ENCODE measurements around the gene S1PR5.
A peak's percentile ranks its signal among the peaks of the same experiment; 100 is the strongest.

S1PR5 gene

GRCh38 chr19:10508036-10508435 lies 9.2 kb downstream of the S1PR5 start:
- Mint-ChIP-seq H3K36me3 (no peaks in the 10 kb centered on the region), H3K9me3 (no peaks in the 10 kb centered on the region), H3K27me3 (peaks cover 3% of the 10 kb centered on the region), H3K4me3 (no peak overlapping the region), H3K27ac (no peak overlapping the region), H3K4me1 (peaks cover 21% of the 10 kb centered on the region)

GRCh38 chr19:10505583-10506229 lies 11.5 kb downstream of the S1PR5 start:
- H3K9me3 Mint-ChIP-seq = no peaks in the 10 kb centered on the region
- no peak overlapping the region for H3K4me3 Mint-ChIP-seq
- no peak overlapping the region for H3K27ac Mint-ChIP-seq
- peaks cover 27% of the 10 kb centered on the region for H3K4me1 Mint-ChIP-seq
- no peaks in the 10 kb centered on the region for H3K36me3 Mint-ChIP-seq
- H3K27me3 Mint-ChIP-seq = no peaks in the 10 kb centered on the region

GRCh38 chr19:10503002-10503789 lies 14.1 kb downstream of the S1PR5 start, which contains the start of gene KEAP1:
TSS of gene KEAP1 (minus strand) at chr19:10503356. CDS start at chr19:10500033, 3,323 bp downstream.
- H3K27ac Mint-ChIP-seq = peak within 1 kb of the TSS; percentile 98
- peaks cover 39% of the 10 kb centered on the region for H3K4me1 Mint-ChIP-seq
- no peaks in the 10 kb centered on the region for H3K27me3 Mint-ChIP-seq
- H3K36me3 Mint-ChIP-seq = peaks cover 5% of the 10 kb centered on the region
- no peaks in the 10 kb centered on the region for H3K9me3 Mint-ChIP-seq
- H3K4me3 Mint-ChIP-seq = peak within 1 kb of the TSS; percentile 93

DNA sequence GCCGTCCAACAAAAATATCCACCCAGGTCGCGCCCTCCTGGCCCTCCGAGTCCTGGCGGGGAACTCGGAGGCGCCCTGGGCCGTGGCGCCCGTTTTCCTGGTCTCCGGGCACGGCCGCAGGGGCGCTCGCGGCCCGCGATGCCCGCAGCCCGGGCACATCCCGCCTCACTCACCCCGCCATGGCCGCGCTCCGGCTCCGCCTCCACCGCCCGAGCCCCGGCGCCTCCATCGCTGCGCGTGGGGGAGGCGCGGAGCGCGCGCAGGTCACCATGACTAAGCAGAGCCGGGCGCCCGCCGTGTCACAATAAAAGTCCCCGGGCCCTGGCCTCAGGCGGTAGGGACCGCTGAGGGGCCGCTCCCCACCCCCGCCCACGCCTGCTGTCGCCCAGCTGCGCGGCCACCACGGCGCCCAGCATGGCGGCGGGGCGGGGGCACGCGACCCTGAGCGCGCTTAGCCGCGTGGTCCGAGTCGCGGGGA lies 14.7 kb downstream of the S1PR5 start:
- Mint-ChIP-seq H3K36me3 (peaks cover 5% of the 10 kb centered on the region), H3K4me1 (peaks cover 40% of the 10 kb centered on the region), H3K4me3 (peak overlapping the region; percentile 93), H3K27me3 (no peaks in the 10 kb centered on the region), H3K27ac (peak overlapping the region; percentile 88), H3K9me3 (no peaks in the 10 kb centered on the region)

GRCh38 chr19:10501971-10502523 lies 15.2 kb downstream of the S1PR5 start:
- H3K36me3 Mint-ChIP-seq = peaks cover 6% of the 10 kb centered on the region
- H3K4me1 Mint-ChIP-seq = peaks cover 43% of the 10 kb centered on the region
- H3K4me3 Mint-ChIP-seq = peak overlapping the region; percentile 93
- no peaks in the 10 kb centered on the region for H3K9me3 Mint-ChIP-seq
- peak overlapping the region; percentile 88 for H3K27ac Mint-ChIP-seq
- no peaks in the 10 kb centered on the region for H3K27me3 Mint-ChIP-seq

- no peaks in the 10 kb centered on the region for H3K27me3 Mint-ChIP-seq
- H3K36me3 Mint-ChIP-seq = peaks cover 6% of the 10 kb centered on the region
- peak overlapping the region; percentile 48 for H3K27ac Mint-ChIP-seq
- H3K4me3 Mint-ChIP-seq = peak overlapping the region; percentile 68
- H3K9me3 Mint-ChIP-seq = no peaks in the 10 kb centered on the region
- H3K4me1 Mint-ChIP-seq = peaks cover 38% of the 10 kb centered on the region
Measured at GRCh38 chr19:10500247-10500592, 17.0 kb downstream of the S1PR5 start.

- Mint-ChIP-seq H3K36me3 (peaks cover 6% of the 10 kb centered on the region), H3K27ac (no peak overlapping the region), H3K4me3 (no peak overlapping the region), H3K27me3 (no peaks in the 10 kb centered on the region), H3K4me1 (peaks cover 38% of the 10 kb centered on the region), H3K9me3 (no peaks in the 10 kb centered on the region)
Measured at GRCh38 chr19:10499550-10500246, 17.5 kb downstream of the S1PR5 start.

GRCh38 chr19:10497371-10497770 lies 19.9 kb downstream of the S1PR5 start:
- Mint-ChIP-seq H3K27ac (no peak overlapping the region), H3K27me3 (no peaks in the 10 kb centered on the region), H3K4me1 (peaks cover 34% of the 10 kb centered on the region), H3K36me3 (peaks cover 9% of the 10 kb centered on the region), H3K9me3 (no peaks in the 10 kb centered on the region), H3K4me3 (no peak overlapping the region)

DNA sequence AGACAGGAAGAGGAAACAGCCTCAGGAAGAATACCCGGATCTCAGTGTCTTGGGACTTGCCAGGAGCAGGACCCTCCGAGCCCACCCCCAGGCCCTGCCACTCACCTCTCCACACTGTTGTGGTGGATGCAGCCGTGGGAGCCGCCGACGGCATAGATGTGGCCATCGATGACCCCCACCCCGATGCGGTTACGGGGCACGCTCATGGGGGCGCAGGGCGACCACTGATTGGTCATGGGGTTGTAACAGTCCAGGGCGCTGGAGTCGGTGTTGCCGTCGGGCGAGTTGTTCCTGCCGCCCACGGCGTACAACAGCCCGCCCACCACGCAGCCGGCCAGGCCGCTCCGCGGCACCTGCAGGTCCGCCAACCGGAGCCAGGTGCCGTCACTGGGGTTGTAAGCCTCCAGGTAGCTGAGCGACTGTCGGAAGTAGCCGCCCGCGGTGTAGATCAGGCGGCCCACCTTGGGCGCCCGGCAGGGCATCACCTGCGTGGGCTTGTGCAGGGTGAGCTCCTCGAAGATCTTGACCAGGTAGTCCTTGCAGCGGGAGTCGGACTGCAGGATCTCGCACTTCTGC lies 25.7 kb downstream of the S1PR5 start:
- peaks cover 10% of the 10 kb centered on the region for H3K4me1 Mint-ChIP-seq
- H3K4me3 Mint-ChIP-seq = no peak overlapping the region
- no peaks in the 10 kb centered on the region for H3K27me3 Mint-ChIP-seq
- peaks cover 8% of the 10 kb centered on the region for H3K36me3 Mint-ChIP-seq
- H3K27ac Mint-ChIP-seq = no peak overlapping the region
- H3K9me3 Mint-ChIP-seq = no peaks in the 10 kb centered on the region

DNA sequence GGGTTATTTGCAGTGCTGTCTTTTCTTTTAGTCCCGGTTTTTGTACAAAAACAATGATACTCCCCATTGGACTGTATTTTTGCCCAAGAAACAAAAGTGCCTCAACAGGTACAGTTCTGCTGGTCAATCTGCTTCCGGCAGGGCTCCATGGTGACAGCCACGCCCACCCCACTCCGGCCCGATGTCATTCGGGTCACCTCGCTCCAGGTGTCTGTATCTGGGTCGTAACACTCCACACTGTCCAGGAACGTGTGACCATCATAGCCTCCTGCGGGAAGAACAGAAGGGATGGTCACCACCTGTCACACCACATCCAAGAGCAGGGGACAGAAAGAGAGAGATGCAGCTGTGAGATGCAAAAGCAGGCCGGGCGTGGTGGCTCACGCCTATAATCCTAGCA lies 30.7 kb downstream of the S1PR5 start:
- H3K4me3 Mint-ChIP-seq = no peak overlapping the region
- H3K4me1 Mint-ChIP-seq = peaks cover 5% of the 10 kb centered on the region
- H3K36me3 Mint-ChIP-seq = peaks cover 6% of the 10 kb centered on the region
- no peak overlapping the region for H3K27ac Mint-ChIP-seq
- H3K9me3 Mint-ChIP-seq = no peaks in the 10 kb centered on the region
- no peaks in the 10 kb centered on the region for H3K27me3 Mint-ChIP-seq

DNA sequence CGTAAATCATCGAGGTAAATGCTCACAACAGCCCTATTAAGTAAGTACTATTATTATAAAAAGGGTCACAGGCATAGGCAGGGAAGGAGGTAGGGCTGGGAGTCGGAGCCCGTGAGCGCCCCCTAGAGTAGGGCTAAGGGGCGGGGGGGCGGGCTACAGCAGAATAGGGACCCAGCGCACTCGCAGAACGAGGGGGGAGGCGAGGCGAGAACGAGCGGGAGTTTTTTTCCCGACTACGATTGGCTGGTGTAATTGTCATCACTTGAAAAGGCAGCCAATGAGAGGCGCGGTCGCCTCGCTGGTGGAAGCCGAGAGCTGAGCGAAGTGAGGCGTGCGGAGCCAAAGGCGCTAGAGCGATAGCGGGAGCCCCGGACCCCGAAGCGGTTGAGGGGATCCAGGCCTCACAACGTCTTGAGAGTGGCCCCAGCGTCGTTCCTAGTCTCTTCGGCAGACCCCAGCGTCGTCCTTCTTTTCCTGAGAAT lies 38.3 kb downstream of the S1PR5 start:
- Mint-ChIP-seq H3K9me3 (no peaks in the 10 kb centered on the region), H3K27ac (peak overlapping the region; percentile 51)

GRCh38 chr19:10478476-10478875 lies 38.8 kb downstream of the S1PR5 start:
- H3K9me3 Mint-ChIP-seq = no peaks in the 10 kb centered on the region
- H3K4me3 Mint-ChIP-seq = peak overlapping the region; percentile 4
- H3K36me3 Mint-ChIP-seq = no peaks in the 10 kb centered on the region
- peaks cover 18% of the 10 kb centered on the region for H3K4me1 Mint-ChIP-seq
- no peaks in the 10 kb centered on the region for H3K27me3 Mint-ChIP-seq
- no peak overlapping the region for H3K27ac Mint-ChIP-seq

More for the DNA sequence above, 38.3 kb downstream of the S1PR5 start:
- Mint-ChIP-seq H3K27me3 (no peaks in the 10 kb centered on the region), H3K4me1 (peaks cover 18% of the 10 kb centered on the region), H3K4me3 (peak overlapping the region; percentile 82), H3K36me3 (no peaks in the 10 kb centered on the region)

- H3K9me3 Mint-ChIP-seq = no peaks in the 10 kb centered on the region
- H3K4me1 Mint-ChIP-seq = peaks cover 18% of the 10 kb centered on the region
- no peaks in the 10 kb centered on the region for H3K36me3 Mint-ChIP-seq
- H3K27ac Mint-ChIP-seq = no peak overlapping the region
- H3K4me3 Mint-ChIP-seq = no peak overlapping the region
- H3K27me3 Mint-ChIP-seq = no peaks in the 10 kb centered on the region
Measured at GRCh38 chr19:10474962-10475451, 42.2 kb downstream of the S1PR5 start.

- peaks cover 3% of the 10 kb centered on the region for H3K4me1 Mint-ChIP-seq
- no peaks in the 10 kb centered on the region for H3K36me3 Mint-ChIP-seq
- no peak overlapping the region for H3K27ac Mint-ChIP-seq
- no peaks in the 10 kb centered on the region for H3K9me3 Mint-ChIP-seq
- no peak overlapping the region for H3K4me3 Mint-ChIP-seq
- H3K27me3 Mint-ChIP-seq = no peaks in the 10 kb centered on the region
Measured at GRCh38 chr19:10473192-10473591, 44.1 kb downstream of the S1PR5 start.

- no peaks in the 10 kb centered on the region for H3K9me3 Mint-ChIP-seq
- H3K4me1 Mint-ChIP-seq = no peaks in the 10 kb centered on the region
- H3K27me3 Mint-ChIP-seq = no peaks in the 10 kb centered on the region
- no peak overlapping the region for H3K4me3 Mint-ChIP-seq
- no peaks in the 10 kb centered on the region for H3K36me3 Mint-ChIP-seq
- no peak overlapping the region for H3K27ac Mint-ChIP-seq
Measured at GRCh38 chr19:10471909-10472308, 45.3 kb downstream of the S1PR5 start.

Data from activated naive CD4-positive, alpha-beta T cell treated with anti-CD3 and anti-CD28 coated beads, Interleukin-2, amount 50 U/mL, for 24 hours (primary cell).